Mesenchymal stem cell (in vitro differentiated cells and primary cell): ENCODE data around the gene ROBO2.

Experiments used
- DNase-seq: peaks from one replicate; pipeline ENCODE4 v3.0.0-alpha.2; 2013
- H2AFZ ChIP-seq: one replicate; pipeline ENCODE4 v1.6.1; 2013; ENCODE audit warnings: low read depth, mild to moderate bottlenecking, control low read depth, inconsistent platforms, low read length, moderate library complexity
- H2AK5ac ChIP-seq: 2 replicates; pipeline ENCODE4 v1.6.1; 2013; ENCODE audit warnings: low read length, moderate library complexity, mild to moderate bottlenecking, inconsistent platforms; ENCODE audit not compliant: severe bottlenecking
- H2BK120ac ChIP-seq: one replicate; pipeline ENCODE4 v1.6.1; 2013; ENCODE audit warnings: low read depth, mild to moderate bottlenecking, inconsistent platforms, low read length, moderate library complexity
- H2BK12ac ChIP-seq, 2 experiments: one replicate each; pipeline ENCODE4 v1.6.1; 2013; ENCODE audit warnings: inconsistent platforms in 2 of 2, low read length in 2 of 2, mild to moderate bottlenecking in 2 of 2, moderate library complexity in 2 of 2, control low read depth in 1 of 2
- H2BK15ac ChIP-seq: one replicate; pipeline ENCODE4 v1.6.1; 2013; ENCODE audit warnings: mild to moderate bottlenecking, low read depth, inconsistent platforms; ENCODE audit not compliant: poor library complexity, severe bottlenecking
- H2BK5ac ChIP-seq: 2 replicates; pipeline ENCODE4 v1.6.1; 2013; ENCODE audit warnings: low read depth, mild to moderate bottlenecking, low read length, control low read depth, inconsistent platforms; ENCODE audit not compliant: poor library complexity, severe bottlenecking
- H3K14ac ChIP-seq, 2 experiments: one replicate each; pipeline ENCODE4 v1.6.1; 2013; ENCODE audit warnings: inconsistent platforms in 2 of 2, low read length in 2 of 2, control low read depth in 1 of 2, mild to moderate bottlenecking in 1 of 2, moderate library complexity in 1 of 2
- H3K18ac ChIP-seq, 2 experiments: one replicate each; pipeline ENCODE4 v1.6.1; 2013; ENCODE audit warnings: inconsistent platforms in 2 of 2, low read length in 2 of 2, control low read depth in 1 of 2, low read depth in 1 of 2, mild to moderate bottlenecking in 1 of 2
- H3K23ac ChIP-seq, 2 experiments: one replicate each; pipeline ENCODE4 v1.6.1; 2013; ENCODE audit warnings: inconsistent platforms in 2 of 2, low read length in 2 of 2, mild to moderate bottlenecking in 2 of 2, moderate library complexity in 2 of 2, control low read depth in 1 of 2
- H3K27ac ChIP-seq: 2 replicates; pipeline ENCODE4 v1.5.1; 2013; ENCODE audit warnings: mild to moderate bottlenecking, moderate library complexity, low read length, control low read depth, inconsistent platforms; ENCODE audit not compliant: poor library complexity, severe bottlenecking
- H3K27me3 ChIP-seq, 2 experiments: 2 replicates each; pipeline versions ENCODE4 v1.6.1 to v1.7.0; 2013; ENCODE audit warnings: low read length in 2 of 2, mild to moderate bottlenecking in 2 of 2, moderate library complexity in 2 of 2, control low read depth in 1 of 2, inconsistent platforms in 1 of 2; ENCODE audit not compliant: control insufficient read depth in 1 of 2, insufficient read depth in 1 of 2
- H3K36me3 ChIP-seq, 2 experiments: 2 replicates each; pipeline versions ENCODE4 v1.6.1 to v1.7.0; 2013; ENCODE audit warnings: low read length in 2 of 2, control low read depth in 1 of 2, inconsistent platforms in 1 of 2, low read depth in 1 of 2, mild to moderate bottlenecking in 1 of 2; ENCODE audit not compliant: insufficient read depth in 2 of 2, control insufficient read depth in 1 of 2
- H3K4ac ChIP-seq, 2 experiments: one replicate each; pipeline ENCODE4 v1.6.1; 2013; ENCODE audit warnings: inconsistent platforms in 2 of 2, low read length in 2 of 2, mild to moderate bottlenecking in 2 of 2, moderate library complexity in 2 of 2, control low read depth in 1 of 2, low read depth in 1 of 2
- H3K4me1 ChIP-seq: 2 replicates; pipeline ENCODE4 v1.6.1; 2013; ENCODE audit warnings: low read depth, low read length, control low read depth; ENCODE audit not compliant: control insufficient read depth, insufficient read depth
- H3K4me2 ChIP-seq: 2 replicates; pipeline ENCODE4 v1.6.1; 2013; ENCODE audit warnings: low read length, mild to moderate bottlenecking, inconsistent platforms; ENCODE audit not compliant: poor library complexity, severe bottlenecking
- H3K4me3 ChIP-seq, 2 experiments: 2 replicates each; pipeline versions ENCODE4 v1.5.1 to v1.7.0; 2013; ENCODE audit warnings: low read length in 2 of 2, mild to moderate bottlenecking in 2 of 2, control low read depth in 1 of 2, low read depth in 1 of 2; ENCODE audit not compliant: insufficient read depth in 1 of 2
- H3K79me1 ChIP-seq: replicated peaks from 2 replicates; pipeline ENCODE4 v1.6.1; 2013; ENCODE audit warnings: mild to moderate bottlenecking, control low read depth, low read length, inconsistent platforms; ENCODE audit not compliant: poor library complexity, severe bottlenecking
- H3K9ac ChIP-seq: 2 replicates; pipeline ENCODE4 v1.7.0; 2013; ENCODE audit warnings: mild to moderate bottlenecking, low read length, moderate library complexity
- H3K9me3 ChIP-seq: 2 replicates; pipeline ENCODE4 v1.7.0; 2013; ENCODE audit warnings: mild to moderate bottlenecking, low read length; ENCODE audit not compliant: control insufficient read depth
- H4K8ac ChIP-seq: one replicate; pipeline ENCODE4 v1.6.1; 2013; ENCODE audit warnings: inconsistent platforms, mild to moderate bottlenecking, low read length, moderate library complexity
- H4K91ac ChIP-seq: one replicate; pipeline ENCODE4 v1.6.1; 2013; ENCODE audit warnings: mild to moderate bottlenecking, low read length, inconsistent platforms
- WGBS: methylation state at CpG from one replicate; pipeline ENCODE4 v1.1.7; 2013; ENCODE audit warnings: mixed read lengths; 5-methylcytosine and 5-hydroxymethylcytosine counted together

Gene ROBO2

GRCh38 chr3:77414881-77415280 lies 375.0 kb downstream of the ROBO2 start:
- no peak overlapping the region for H3K4me3 ChIP-seq
- no peak overlapping the region for H3K4ac ChIP-seq
- H3K14ac ChIP-seq = no peak overlapping the region
- no peak overlapping the region for H2AFZ ChIP-seq
- H3K18ac ChIP-seq = no peak overlapping the region
- H3K27me3 ChIP-seq = no peaks in the 10 kb centered on the region
- no peak overlapping the region for H2BK15ac ChIP-seq
- no peak overlapping the region for H3K23ac ChIP-seq
- H3K9ac ChIP-seq = no peak overlapping the region
- H2BK120ac ChIP-seq = no peak overlapping the region
- no peaks in the 10 kb centered on the region for H3K79me1 ChIP-seq
- no peak overlapping the region for H2BK12ac ChIP-seq
- peaks cover 7% of the 10 kb centered on the region for H3K4me1 ChIP-seq
- H2AK5ac ChIP-seq = no peak overlapping the region
- no peak overlapping the region for H4K8ac ChIP-seq
- H3K9me3 ChIP-seq = peaks cover 9% of the 10 kb centered on the region
- no peak overlapping the region for H3K27ac ChIP-seq
- no peaks in the 10 kb centered on the region for H3K36me3 ChIP-seq
- H4K91ac ChIP-seq = no peak overlapping the region
- no peak overlapping the region for H2BK5ac ChIP-seq
- no peak overlapping the region for H3K4me2 ChIP-seq
- DNase-seq = no peak

GRCh38 chr3:77420336-77420735 lies 380.4 kb downstream of the ROBO2 start:
- H3K14ac ChIP-seq = no peak overlapping the region

GRCh38 chr3:77421916-77422315 lies 382.0 kb downstream of the ROBO2 start:
- H3K14ac ChIP-seq = no peak overlapping the region
- no peak overlapping the region for H3K23ac ChIP-seq
- no peak overlapping the region for H4K8ac ChIP-seq
- no peak overlapping the region for H2AFZ ChIP-seq
- no peak overlapping the region for H2BK120ac ChIP-seq
- no peak overlapping the region for H3K18ac ChIP-seq
- WGBS = 89% methylated on average over 5 of the region's 5 CpGs
- H3K9me3 ChIP-seq = no peaks in the 10 kb centered on the region
- no peak for DNase-seq
- no peaks in the 10 kb centered on the region for H3K27me3 ChIP-seq
- H3K4me1 ChIP-seq = no peaks in the 10 kb centered on the region
- H3K4ac ChIP-seq = no peak overlapping the region
- H3K9ac ChIP-seq = no peak overlapping the region
- H3K4me2 ChIP-seq = no peak overlapping the region
- H2AK5ac ChIP-seq = no peak overlapping the region
- H3K79me1 ChIP-seq = no peaks in the 10 kb centered on the region
- no peaks in the 10 kb centered on the region for H3K36me3 ChIP-seq
- H2BK5ac ChIP-seq = no peak overlapping the region
- no peak overlapping the region for H3K27ac ChIP-seq
- H2BK12ac ChIP-seq = no peak overlapping the region
- no peak overlapping the region for H4K91ac ChIP-seq
- no peak overlapping the region for H3K4me3 ChIP-seq
- no peak overlapping the region for H2BK15ac ChIP-seq

More at GRCh38 chr3:77420336-77420735, 380.4 kb downstream of the ROBO2 start:
- Histone ChIP-seq H2AFZ (no peak overlapping the region), H3K9me3 (no peaks in the 10 kb centered on the region), H3K18ac (no peak overlapping the region), H3K4me3 (no peak overlapping the region), H3K9ac (no peak overlapping the region), H3K79me1 (no peaks in the 10 kb centered on the region), H2AK5ac (no peak overlapping the region), H3K27ac (no peak overlapping the region), H3K27me3 (no peaks in the 10 kb centered on the region), H3K4me1 (no peaks in the 10 kb centered on the region), H4K8ac (no peak overlapping the region), H3K4ac (no peak overlapping the region), H2BK15ac (no peak overlapping the region), H2BK120ac (no peak overlapping the region), H2BK12ac (no peak overlapping the region), H4K91ac (no peak overlapping the region), H3K36me3 (no peaks in the 10 kb centered on the region), H3K4me2 (no peak overlapping the region), H3K23ac (no peak overlapping the region), H2BK5ac (no peak overlapping the region)
- DNase-seq = no peak
- 100% methylated on average over 1 of the region's 1 CpG for WGBS

GRCh38 chr3:77426531-77426930 lies 386.6 kb downstream of the ROBO2 start:
- Histone ChIP-seq H3K36me3 (no peaks in the 10 kb centered on the region), H3K14ac (no peak overlapping the region), H2BK15ac (no peak overlapping the region), H2BK12ac (no peak overlapping the region), H2AFZ (no peak overlapping the region), H3K23ac (no peak overlapping the region), H3K4me2 (no peak overlapping the region), H2AK5ac (no peak overlapping the region), H2BK120ac (no peak overlapping the region), H3K4me3 (no peak overlapping the region), H3K27me3 (no peaks in the 10 kb centered on the region), H3K9me3 (no peaks in the 10 kb centered on the region), H3K79me1 (no peaks in the 10 kb centered on the region), H2BK5ac (no peak overlapping the region), H4K91ac (no peak overlapping the region), H3K18ac (no peak overlapping the region), H3K4ac (no peak overlapping the region), H3K27ac (no peak overlapping the region), H4K8ac (no peak overlapping the region), H3K9ac (no peak overlapping the region), H3K4me1 (no peaks in the 10 kb centered on the region)
- DNase-seq = no peak
